ENCODE measurements around the gene SSNA1. TPM values are rescaled to one million over a fixed set of nuclear protein-coding genes. Genes with fewer than 3 reads are reported as not detected.

SSNA1 gene
- total and polyA plus RNA-seq, 9 of the 15 experiments (the other 6 are each of a cell fraction or from before 2014, with no cell fraction given), result 1.9 to 130 (median 57.1) TPM

- peak; percentile 71; the same call in 1 of the 2 replicates for TF ChIP-seq ZNF311 (CRISPR knock-in tag; IDR thresholded peaks at IDR 0.05)
- no peak for TF ChIP-seq ZNF398 (CRISPR knock-in tag; IDR thresholded peaks at IDR 0.05)
- TF ChIP-seq ZNF655 (CRISPR knock-in tag; IDR thresholded peaks at IDR 0.05), result no peak
- TF ChIP-seq PHF8 (IDR thresholded peaks at IDR 0.05; ENCODE audit: borderline replicate concordance, low read length), result peak; percentile 23; the same call in 1 of the 2 replicates
- TF ChIP-seq ZNF639 (CRISPR knock-in tag; conservative IDR thresholded peaks at IDR 0.05 in 1 of 2, IDR thresholded peaks at IDR 0.05 in 1 of 2), result 0 out of 4 replicates have a peak, but pooled peaks of 1 of the 2 experiments have one; percentile 72
- peak; percentile 91; the same call in 1 of the 2 replicates for TF ChIP-seq CTBP1 (IDR thresholded peaks at IDR 0.05; ENCODE audit: borderline replicate concordance)
- no peak for TF ChIP-seq SAP30 (IDR thresholded peaks at IDR 0.05; ENCODE audit: borderline replicate concordance, insufficient read depth, low read depth, low read length, poor library complexity, severe bottlenecking)
- TF ChIP-seq FOSL1 (tag; conservative IDR thresholded peaks at IDR 0.05), result peak; percentile 91
- peak; percentile 73 to 76 for TF ChIP-seq MAZ (CRISPR knock-in tag; conservative IDR thresholded peaks at IDR 0.05 in 1 of 2, IDR thresholded peaks at IDR 0.05 in 1 of 2)
- TF ChIP-seq KLF16 (IDR thresholded peaks at IDR 0.05), result peak; percentile 12; the same call in 1 of the 2 replicates
- TF ChIP-seq TOE1 (IDR thresholded peaks at IDR 0.05; ENCODE audit: borderline replicate concordance), result 0 out of 2 replicates have a peak, but pooled peaks have one; percentile 44
- peak; percentile 81; the same call in 1 of the 2 replicates for TF ChIP-seq TOE1 (CRISPR knock-in tag; IDR thresholded peaks at IDR 0.05; ENCODE audit: borderline replicate concordance, low read depth)
- TF ChIP-seq ZNF764 (CRISPR knock-in tag; IDR thresholded peaks at IDR 0.05; ENCODE audit: low read depth), result 0 out of 2 replicates have a peak, but pooled peaks have one; percentile 36
- no peak for TF ChIP-seq PCBP2 (IDR thresholded peaks at IDR 0.05; ENCODE audit: low read depth, low read length, poor library complexity, severe bottlenecking)
- TF ChIP-seq ATF1 (CRISPR knock-in tag; IDR thresholded peaks at IDR 0.05), result no peak
- TF ChIP-seq ATF1 (tag; IDR thresholded peaks at IDR 0.05), result peak; percentile 57
- TF ChIP-seq MNT (conservative IDR thresholded peaks at IDR 0.05), result peak; percentile 54 to 81
- peak in 1 of 2 experiments; percentile 72; a peak in 1 of 4 replicates for TF ChIP-seq KDM4B (IDR thresholded peaks at IDR 0.05; ENCODE audit: borderline replicate concordance in 2 of 2, low read depth in 1 of 2)
- peak; percentile 70 for TF ChIP-seq CXXC5 (CRISPR knock-in tag; IDR thresholded peaks at IDR 0.05)
- no peak for TF ChIP-seq NELFE (IDR thresholded peaks at IDR 0.05; ENCODE audit: insufficient read depth, insufficient read length)
- TF ChIP-seq KDM2B (CRISPR knock-in tag; IDR thresholded peaks at IDR 0.05), result no peak
These were observed 30.3 kb downstream of the SSNA1 start (continued) for GRCh38 chr9:137218754-137219271.
